Measurements from ENCODE around the gene BAG5.
"Not testable (repeated sequence)": the region's sequence is repeated elsewhere in the genome, so short reads cannot be mapped to it uniquely, and the experiment has no call there.

BAG5 gene

GRCh38 chr14:103521951-103522563 lies 40.4 kb downstream of the BAG5 start:
- DNase-seq, result no peak

DNA sequence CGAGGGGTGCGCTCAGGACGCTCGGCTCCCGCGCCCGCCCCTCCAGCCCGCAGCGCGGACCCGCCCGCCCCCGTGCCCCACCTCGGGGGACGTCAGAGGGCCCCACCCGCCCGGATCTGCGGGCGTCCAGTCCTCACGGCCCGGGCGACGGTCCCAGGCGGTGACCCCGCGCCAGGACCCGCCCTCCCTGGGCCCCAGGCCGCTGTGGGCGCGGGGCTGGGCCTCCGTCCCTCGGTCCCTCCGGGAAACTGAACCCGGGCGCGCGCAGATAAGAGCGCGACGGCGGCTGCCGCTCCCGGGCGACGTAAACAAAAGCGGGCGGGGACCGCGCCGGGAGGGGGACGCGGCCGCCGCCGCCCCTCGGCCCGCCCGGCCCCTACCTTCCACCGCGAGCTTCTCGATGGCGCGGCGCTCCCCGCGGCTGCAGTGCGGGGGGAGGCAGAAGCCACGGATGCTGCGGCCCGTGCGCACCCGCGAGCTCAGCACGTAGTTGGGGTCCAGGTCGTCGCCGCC lies 41.0 kb downstream of the BAG5 start:
- DNase-seq, result no peak

- DNase-seq, result no peak
These were observed 41.6 kb downstream of the BAG5 start for GRCh38 chr14:103520657-103521437.

DNA sequence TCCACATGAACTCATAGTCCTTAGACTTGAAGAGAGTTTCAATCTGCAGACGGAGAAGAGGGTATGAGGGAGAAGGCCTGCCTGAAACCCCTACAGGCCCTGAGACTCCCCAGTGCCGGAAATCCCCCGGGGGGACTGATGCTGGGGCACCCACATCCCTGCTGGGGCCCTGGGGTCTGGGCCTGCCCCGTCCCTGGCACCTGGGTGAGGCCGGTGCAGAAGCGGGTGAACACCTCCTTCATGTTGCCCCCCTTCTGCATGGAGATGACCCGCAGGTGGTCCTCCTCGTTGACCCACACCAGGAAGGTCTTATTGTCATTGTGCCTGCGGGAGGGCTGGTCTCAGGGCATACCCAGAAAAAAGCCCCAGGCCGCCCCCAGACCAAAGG lies 42.2 kb downstream of the BAG5 start:
- no peak for DNase-seq

DNA sequence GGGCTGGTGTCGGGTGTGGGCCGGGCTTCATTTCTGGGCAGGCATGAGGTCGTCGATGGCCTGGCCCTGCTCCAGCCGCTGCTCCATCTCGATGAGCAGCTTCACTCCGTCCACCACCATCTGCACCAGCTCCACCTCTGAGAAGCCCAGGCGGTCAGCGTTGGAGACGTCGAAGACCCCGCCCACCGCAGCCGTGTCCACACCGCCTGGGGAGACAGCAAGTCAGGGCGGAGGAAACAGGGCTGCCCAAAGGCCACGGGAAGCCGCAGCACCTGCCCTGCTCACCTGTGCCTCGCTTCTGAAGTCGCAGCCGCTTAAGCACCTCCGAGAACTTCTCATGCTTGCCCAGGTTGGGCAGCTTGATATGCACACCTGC lies 42.6 kb downstream of the BAG5 start:
- no peak for DNase-seq

DNA sequence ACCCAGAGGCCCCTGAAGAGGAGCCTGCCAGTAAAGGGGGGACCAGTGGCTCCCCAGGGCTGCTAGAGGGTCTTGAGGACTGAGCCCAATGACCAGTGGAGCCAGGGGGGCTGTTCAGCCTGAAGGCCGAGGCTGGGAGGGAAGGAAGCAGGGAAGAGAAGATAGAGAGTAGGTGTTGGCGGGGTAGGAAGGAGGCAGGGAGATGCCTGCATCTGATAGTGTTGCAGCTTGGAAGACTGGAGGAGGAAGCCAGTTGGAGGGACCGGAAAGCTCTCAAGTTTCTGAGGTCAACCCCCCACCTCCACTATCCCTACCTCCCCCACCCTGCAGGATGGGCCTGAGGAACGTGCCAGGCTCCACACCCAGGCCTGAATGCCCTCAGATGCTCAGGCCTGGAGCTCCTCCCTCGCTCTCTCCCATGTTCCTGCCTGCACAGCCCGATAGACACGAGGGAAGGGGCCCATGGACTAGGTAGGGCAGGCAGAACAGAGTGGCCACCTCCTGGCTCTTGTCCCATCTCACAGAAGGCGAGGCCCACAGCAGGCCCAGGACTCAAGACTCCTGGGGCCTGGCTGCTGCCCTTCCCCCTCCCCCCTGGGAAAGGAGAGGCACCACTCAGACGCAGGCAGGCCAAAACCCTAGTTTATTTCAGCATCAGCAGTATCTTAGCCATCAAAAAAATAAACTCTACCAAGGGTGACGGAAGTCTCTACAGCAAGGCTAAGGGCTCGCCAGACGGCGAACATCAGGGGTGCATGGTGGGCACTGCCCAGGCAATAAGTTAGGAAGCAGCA lies 43.2 kb downstream of the BAG5 start:
- no peak for DNase-seq

GRCh38 chr14:103518422-103519042 lies 43.9 kb downstream of the BAG5 start:
- DNase-seq, result no peak

DNA sequence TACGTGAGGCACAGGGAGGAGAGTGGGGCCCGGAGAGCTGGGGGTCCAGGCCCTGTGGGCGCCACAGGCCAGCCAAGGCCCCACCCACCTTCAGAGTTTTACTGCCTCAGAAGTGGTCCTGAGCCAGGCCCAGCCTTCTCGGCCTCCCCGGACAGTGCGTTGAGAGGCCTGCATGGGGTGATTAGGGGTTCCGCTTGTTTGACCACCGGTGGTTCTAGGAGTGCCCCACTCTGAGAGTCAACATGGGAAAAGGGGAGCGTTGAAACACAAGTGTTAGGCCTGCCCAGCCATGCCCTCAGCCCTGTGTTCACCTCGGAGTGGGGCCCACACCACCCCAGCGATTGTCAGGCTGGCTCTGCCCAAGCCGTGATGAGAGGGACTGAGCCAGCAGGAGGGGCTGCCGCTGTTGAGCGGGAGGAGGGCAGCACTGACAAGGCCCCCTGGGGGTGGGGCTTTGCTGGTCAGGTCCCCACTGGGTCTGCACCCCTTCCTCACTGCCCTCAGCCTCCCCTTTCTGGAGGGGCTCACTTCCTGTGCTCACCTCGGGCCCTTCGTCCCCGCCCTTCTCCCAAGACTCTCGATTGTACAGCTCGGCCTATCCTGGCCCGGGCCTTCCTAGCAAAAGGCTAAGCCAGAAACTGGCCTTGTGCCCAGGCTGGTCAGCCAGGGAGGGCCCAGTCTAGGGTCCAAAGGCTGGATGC lies 44.6 kb downstream of the BAG5 start:
- DNase-seq, result no peak

- no peak for DNase-seq
These were observed 45.3 kb downstream of the BAG5 start for GRCh38 chr14:103517174-103517566.

- no peak for DNase-seq
These were observed 45.9 kb downstream of the BAG5 start for GRCh38 chr14:103516426-103517173.

DNA sequence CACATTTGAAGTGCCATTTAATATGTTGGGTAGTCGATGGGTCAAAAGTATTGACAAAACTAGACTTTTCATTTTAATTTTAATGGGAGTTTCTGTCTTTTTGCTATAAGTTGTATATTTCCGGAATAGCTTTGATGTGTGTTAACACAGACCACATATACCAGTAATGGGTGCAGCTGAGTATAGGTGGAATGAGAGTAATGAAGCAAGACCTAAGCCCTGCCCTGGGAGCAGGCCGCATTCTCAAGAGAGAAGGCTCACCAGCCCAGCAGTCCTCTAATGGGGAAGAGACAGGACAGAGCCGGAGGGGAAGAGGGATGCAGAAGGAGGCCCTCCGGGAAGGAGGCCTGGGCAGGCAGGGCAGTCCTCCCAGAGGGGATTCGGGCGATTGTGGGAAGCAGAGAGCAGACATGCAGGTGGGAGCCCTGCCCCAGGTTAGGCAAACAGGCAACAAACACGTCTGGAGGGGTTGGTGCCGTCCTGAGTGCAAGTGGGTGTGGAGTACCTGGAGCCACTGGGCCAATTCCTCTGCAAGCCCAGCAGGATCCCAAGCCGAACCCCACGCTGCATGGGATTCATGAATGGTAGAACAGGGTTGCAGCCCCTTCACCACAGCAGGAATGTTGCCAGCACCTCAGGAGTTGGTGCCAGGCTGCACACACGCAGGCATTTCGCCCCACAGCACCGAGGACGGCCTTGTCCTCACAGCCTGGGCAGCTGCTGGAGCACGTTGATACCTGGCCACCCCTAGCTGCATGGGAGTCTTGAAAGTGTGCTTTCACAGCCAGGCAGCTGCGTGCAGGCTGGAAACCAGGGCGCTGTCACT lies 47.6 kb downstream of the BAG5 start:
- no peak for DNase-seq

DNA sequence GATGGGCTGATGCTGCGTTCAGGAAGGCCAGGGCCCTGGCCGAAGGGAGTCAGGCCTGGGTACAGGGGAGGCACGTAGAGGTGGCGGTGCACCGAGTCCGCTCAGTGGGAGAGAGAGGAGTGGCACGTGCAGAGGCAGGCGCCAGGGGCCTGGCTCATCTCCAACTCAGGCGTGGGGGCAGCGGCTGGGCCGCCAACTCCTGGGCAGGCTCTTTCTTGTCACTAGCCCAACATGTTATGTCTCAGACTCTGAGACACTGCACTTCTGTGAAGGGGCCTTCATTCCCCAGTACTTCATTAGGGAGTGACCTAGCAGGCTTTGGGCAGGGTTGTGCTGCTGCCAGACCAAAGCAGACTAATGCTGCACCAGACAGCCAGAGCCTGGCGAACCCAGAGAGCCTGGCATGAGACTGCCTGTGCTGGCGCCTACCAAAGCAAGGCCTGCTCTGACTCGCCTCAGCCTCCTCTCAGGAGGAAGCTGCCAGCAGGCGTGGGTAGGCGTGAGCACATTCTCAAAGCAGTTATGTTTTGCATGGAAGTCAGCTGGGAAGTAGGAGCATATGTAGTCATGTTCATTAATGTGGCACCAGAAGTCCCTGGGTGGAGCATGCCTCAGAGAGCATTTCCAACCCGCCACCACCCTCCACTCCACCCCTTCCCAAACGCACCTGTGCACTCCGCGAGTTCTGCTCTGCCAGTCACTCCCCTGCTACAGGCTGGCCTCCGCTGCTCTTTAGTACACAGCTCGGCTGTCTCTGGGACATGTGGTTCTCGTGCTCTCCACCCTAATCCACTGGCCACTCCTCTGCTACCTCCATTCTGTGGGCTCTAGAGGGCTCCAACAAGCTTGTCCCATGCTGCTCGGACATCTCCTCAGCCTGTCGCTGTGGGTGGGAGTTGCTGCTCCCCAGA lies 49.5 kb downstream of the BAG5 start:
- DNase-seq, result no peak

DNA sequence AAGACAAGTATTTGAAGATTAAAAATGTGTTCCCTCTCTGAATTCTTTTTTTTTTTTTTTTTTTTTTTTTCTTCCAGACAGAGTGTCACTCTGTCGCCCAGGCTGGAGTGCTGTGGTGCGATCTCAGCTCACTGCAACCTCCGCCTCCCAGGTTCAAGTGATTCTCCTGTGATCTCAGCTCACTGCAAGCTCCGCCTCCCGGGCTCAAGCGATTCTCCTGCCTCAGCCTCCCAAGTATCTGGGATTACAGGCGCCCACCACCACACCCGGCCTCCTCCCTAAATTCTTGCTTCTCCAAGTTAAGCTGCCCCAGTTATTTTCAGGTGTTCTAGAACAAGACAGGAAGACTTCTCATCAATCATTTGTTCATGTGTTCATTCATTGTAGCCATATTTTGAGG lies 50.3 kb downstream of the BAG5 start:
- not testable (repeated sequence) for DNase-seq

DNA sequence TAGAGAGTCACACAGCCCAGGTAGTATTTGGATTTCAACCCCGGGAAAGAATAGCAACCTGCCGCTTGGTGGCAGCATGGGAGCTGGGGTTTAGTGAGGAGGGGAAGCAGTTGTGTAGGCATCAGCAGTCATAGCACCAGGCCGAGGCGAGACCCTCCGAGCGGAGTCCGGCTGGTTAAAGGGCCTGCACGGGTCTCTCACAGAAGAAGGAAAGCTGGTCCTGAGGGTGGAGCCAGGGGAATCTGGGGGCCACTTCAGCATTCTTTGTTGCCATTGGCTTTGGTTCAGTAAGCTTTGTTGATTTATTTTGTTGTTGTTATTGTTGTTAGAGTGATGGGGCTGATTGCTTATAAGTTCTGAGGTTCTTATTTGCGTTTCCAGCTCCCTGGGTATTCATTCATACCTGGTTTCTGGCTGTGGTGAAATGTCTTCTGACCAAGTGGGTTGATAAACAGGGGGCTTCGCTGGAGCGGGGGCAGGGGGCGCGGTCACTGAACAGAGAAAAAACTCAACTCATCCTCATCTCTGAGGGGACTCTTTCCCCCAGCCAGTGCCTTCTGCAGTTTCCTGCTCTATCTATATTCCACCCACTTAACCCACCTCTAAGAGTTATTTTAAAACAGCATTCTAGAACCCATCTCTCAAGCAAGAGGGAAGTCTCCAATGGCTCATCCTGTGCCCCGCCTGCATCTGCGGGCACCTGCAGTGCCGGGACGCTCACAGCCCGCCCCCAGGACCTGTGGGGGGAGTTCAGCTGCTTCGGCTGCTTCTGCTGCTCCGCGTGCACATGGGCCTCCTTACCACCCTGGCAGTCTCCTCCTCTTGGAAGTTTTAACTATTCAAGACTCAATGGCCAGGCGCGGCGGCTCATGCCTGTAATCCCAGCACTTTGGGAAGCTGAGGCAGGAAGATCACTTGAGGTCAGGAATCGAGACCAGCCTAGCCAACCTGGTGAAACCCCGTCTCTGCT lies 51.4 kb downstream of the BAG5 start:
- DNase-seq, result no peak

DNA sequence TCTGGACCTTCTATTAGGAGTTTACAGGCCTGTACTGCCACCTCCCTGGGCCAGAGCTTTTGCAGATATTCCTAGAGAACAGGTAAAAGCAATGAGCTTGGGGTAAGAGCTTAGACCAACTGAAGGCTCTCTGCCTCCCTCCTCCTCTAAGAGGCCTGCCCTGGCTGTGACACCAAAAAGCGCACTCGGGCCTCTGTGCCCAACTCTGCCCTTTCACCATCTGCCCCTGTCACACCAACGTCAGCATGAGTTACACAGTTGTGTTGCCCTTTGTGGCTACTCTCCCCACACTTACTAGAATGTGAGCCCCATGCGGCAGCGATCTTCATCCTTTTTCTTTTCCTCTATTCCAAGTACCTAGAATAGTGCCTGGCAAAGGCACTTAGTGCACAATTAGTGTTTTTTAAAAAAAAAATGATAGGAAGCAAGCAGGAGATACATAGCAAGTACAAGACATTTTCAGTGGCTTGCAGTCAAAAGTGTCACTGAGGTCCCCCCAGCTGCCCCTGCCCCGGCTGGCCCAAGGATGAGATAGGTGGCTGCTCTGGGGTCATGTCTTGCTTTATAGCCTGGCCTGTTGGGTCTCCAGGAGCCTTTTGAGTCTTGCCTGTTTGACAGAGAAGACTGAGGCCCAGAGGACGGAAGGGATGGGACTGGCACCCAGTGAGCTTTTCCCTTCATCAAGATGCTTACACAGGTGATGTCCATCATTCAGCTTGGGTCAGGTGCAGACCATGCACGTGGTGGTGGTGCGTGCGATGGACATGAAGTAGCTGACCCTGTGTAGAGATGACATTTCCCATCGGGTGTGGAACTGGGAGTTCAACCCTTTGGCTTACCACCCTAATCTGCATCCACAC lies 52.4 kb downstream of the BAG5 start:
- DNase-seq, result no peak

DNA sequence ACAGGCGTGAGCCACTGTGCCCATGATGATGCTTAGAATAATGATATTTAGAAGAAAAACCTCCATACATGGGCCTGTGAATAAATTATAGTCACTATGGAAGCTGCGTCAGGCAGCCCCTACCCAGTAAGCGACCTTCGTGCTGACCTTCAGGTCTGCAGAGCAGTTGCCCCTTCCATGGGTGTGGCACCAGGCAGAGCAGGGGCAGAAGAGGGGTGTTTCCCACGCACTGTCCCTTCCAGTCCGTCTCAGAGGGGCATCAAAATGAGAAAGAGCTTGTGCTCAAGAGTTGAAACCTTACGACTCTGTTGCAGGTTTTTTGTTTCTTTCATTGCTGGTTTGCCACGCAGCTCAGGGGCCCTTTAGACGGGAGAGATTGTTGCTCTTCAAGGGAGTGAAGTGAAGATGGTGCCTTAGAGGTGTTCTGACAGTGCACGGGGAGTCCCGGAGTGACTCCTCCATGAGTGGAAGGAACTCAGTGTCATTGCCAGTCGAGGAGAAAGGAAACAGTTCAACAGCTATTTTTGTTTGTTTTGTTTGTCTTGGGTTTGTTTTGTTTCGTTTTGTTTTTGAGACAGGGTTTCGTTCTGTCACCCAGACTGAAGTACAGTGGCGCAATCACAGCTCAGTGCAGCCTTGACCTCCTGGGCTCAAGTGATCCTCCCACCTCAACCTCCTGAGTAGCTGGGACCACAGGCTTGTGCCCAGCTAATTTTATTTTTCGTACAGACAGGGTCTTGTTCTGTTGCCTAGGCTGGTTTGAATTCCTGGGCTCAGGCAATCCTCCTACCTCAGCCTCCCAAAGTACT lies 53.7 kb downstream of the BAG5 start:
- DNase-seq, result no peak

DNA sequence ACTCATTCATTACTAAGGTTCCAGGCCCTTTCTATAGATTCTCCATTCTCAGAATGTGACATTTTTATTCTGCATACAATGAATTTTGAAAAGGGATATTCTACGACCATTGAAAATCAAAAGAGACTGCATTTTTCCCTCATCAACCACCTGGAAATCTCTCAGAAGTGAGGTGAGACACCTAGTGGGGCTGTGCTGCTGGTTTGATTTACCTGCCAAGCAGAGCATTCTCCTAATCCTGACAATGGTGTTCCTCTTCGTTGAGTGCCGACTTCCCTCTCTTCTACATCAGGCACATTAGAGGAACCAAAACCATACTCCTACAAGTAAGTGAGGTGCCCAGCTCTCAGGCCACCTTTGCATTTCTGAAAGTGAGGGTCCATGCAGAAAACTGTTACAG lies 54.7 kb downstream of the BAG5 start:
- DNase-seq, result no peak
